Stimulated activated CD8-positive, alpha-beta memory T cell treated with anti-CD3 and anti-CD28 coated beads, Interleukin-7, amount 100 ng/mL, for 1 hour (primary cell): ENCODE measurements around the gene ANKLE2.

Source experiments
- DNase-seq, 2 donors: peaks; one replicate each; pipeline ENCODE4 v3.0.0-alpha.2; 2020; ENCODE audit warnings: low read depth in 2 of 2

Gene ANKLE2

GRCh38 chr12:132687211-132688164 is 74.1 kb downstream of the ANKLE2 start, which contains the start of the genes POLE and PXMP2:
TSS of gene POLE (minus strand) at chr12:132687342. CDS start at chr12:132687315, 27 bp downstream.
TSS of gene PXMP2 (plus strand) at chr12:132687587. CDS start at chr12:132687671, 84 bp downstream.
- peak; percentile 86 to 88 for DNase-seq

GRCh38 chr12:132686825-132687210 is 74.8 kb downstream of the ANKLE2 start:
- DNase-seq, result no peak

GRCh38 chr12:132685400-132685799 is 76.2 kb downstream of the ANKLE2 start:
- DNase-seq, result no peak

- DNase-seq, result no peak
Observed at GRCh38 chr12:132677492-132677891, 84.1 kb downstream of the ANKLE2 start.

GRCh38 chr12:132675757-132676432 is 85.7 kb downstream of the ANKLE2 start:
- no peak for DNase-seq
